H9 (cell line): ENCODE measurements around the gene JAKMIP1. TPM values are rescaled to one million over a fixed set of nuclear protein-coding genes. Genes with fewer than 3 reads are reported as not detected.

Experiments
- DNase-seq: peaks from one replicate; pipeline ENCODE4 v3.0.0-alpha.2; 2017
- H2AFZ ChIP-seq: one replicate; pipeline ENCODE4 v1.6.1; 2013; ENCODE audit warnings: mild to moderate bottlenecking, low read length, control low read depth, moderate library complexity
- H2AK5ac ChIP-seq: 2 replicates; pipeline ENCODE4 v1.6.1; 2013; ENCODE audit warnings: low read length, control low read depth, mixed read lengths; ENCODE audit not compliant: insufficient read length
- H2BK120ac ChIP-seq: one replicate; pipeline ENCODE4 v1.6.1; 2013; ENCODE audit warnings: low read depth, mild to moderate bottlenecking, low read length, control low read depth, inconsistent platforms; ENCODE audit not compliant: poor library complexity, severe bottlenecking
- H2BK12ac ChIP-seq: 2 replicates; pipeline ENCODE4 v1.6.1; 2013; ENCODE audit warnings: low read length, control low read depth, mixed read lengths, low read depth; ENCODE audit not compliant: insufficient read length
- H2BK15ac ChIP-seq: 2 replicates; pipeline ENCODE4 v1.6.1; 2013; ENCODE audit warnings: low read depth, low read length, control low read depth
- H2BK20ac ChIP-seq: one replicate; pipeline ENCODE4 v1.6.1; 2013; ENCODE audit warnings: low read depth, mild to moderate bottlenecking, low read length, control low read depth, inconsistent platforms; ENCODE audit not compliant: poor library complexity, severe bottlenecking
- H2BK5ac ChIP-seq: 2 replicates; pipeline ENCODE4 v1.6.1; 2013; ENCODE audit warnings: low read length, control low read depth, mixed read lengths; ENCODE audit not compliant: insufficient read length
- H3K14ac ChIP-seq: 2 replicates; pipeline ENCODE4 v1.6.1; 2013; ENCODE audit warnings: low read length, control low read depth; ENCODE audit not compliant: insufficient read depth
- H3K18ac ChIP-seq: 2 replicates; pipeline ENCODE4 v1.6.1; 2013; ENCODE audit warnings: low read depth, mild to moderate bottlenecking, mixed read lengths, low read length, control low read depth; ENCODE audit not compliant: insufficient read length
- H3K23ac ChIP-seq: 2 replicates; pipeline ENCODE4 v1.6.1; 2013; ENCODE audit warnings: low read length, control low read depth, mixed read lengths, low read depth; ENCODE audit not compliant: insufficient read length
- H3K23me2 ChIP-seq: 2 replicates; pipeline ENCODE4 v1.6.1; 2013; ENCODE audit warnings: low read depth, mild to moderate bottlenecking, mixed read lengths, low read length, control low read depth; ENCODE audit not compliant: insufficient read length, poor library complexity, severe bottlenecking
- H3K27ac ChIP-seq: 2 replicates; pipeline ENCODE4 v1.5.1; 2013; ENCODE audit warnings: low read length, control low read depth, mixed read lengths, low read depth; ENCODE audit not compliant: insufficient read length
- H3K27me3 ChIP-seq: 2 replicates; pipeline ENCODE4 v1.6.1; 2013; ENCODE audit warnings: low read length, control low read depth, inconsistent platforms; ENCODE audit not compliant: insufficient read depth
- H3K4ac ChIP-seq: 2 replicates; pipeline ENCODE4 v1.6.1; 2013; ENCODE audit warnings: low read depth, mild to moderate bottlenecking, control low read depth, inconsistent platforms, low read length, moderate library complexity
- H3K4me1 ChIP-seq: 2 replicates; pipeline ENCODE4 v1.6.1; 2013; ENCODE audit warnings: low read length, control low read depth, inconsistent platforms; ENCODE audit not compliant: insufficient read depth
- H3K4me2 ChIP-seq: 2 replicates; pipeline ENCODE4 v1.6.1; 2013; ENCODE audit warnings: low read length, control low read depth, mixed read lengths; ENCODE audit not compliant: insufficient read length, insufficient read depth
- H3K56ac ChIP-seq: 2 replicates; pipeline ENCODE4 v1.6.1; 2013; ENCODE audit warnings: low read depth, mild to moderate bottlenecking, mixed read lengths, low read length, control low read depth; ENCODE audit not compliant: insufficient read length
- H3K79me1 ChIP-seq: 2 replicates; pipeline ENCODE4 v1.6.1; 2013; ENCODE audit warnings: low read depth, mild to moderate bottlenecking, moderate library complexity, low read length, control low read depth, inconsistent platforms; ENCODE audit not compliant: insufficient read depth, poor library complexity, severe bottlenecking
- H3K79me2 ChIP-seq: 2 replicates; pipeline ENCODE4 v1.6.1; 2013; ENCODE audit warnings: low read length, control low read depth, inconsistent platforms; ENCODE audit not compliant: insufficient read depth
- H3K9ac ChIP-seq: 2 replicates; pipeline ENCODE4 v1.6.1; 2013; ENCODE audit warnings: low read length, control low read depth, mixed read lengths; ENCODE audit not compliant: insufficient read length; ENCODE audit errors: extremely low read depth
- H3K9me3 ChIP-seq: one replicate; pipeline ENCODE4 v1.6.1; 2013; ENCODE audit warnings: low read depth, low read length, inconsistent platforms; ENCODE audit not compliant: control insufficient read depth
- H3T11ph ChIP-seq: one replicate; pipeline ENCODE4 v1.6.1; 2013; ENCODE audit warnings: mild to moderate bottlenecking, low read length, control low read depth, inconsistent platforms
- H4K20me1 ChIP-seq: one replicate; pipeline ENCODE4 v1.6.1; 2013; ENCODE audit not compliant: control insufficient read depth, insufficient read length, insufficient read depth
- H4K5ac ChIP-seq: 2 replicates; pipeline ENCODE4 v1.6.1; 2013; ENCODE audit warnings: low read depth, mild to moderate bottlenecking, mixed read lengths, low read length, control low read depth; ENCODE audit not compliant: insufficient read length
- H4K8ac ChIP-seq: replicated peaks from 2 replicates; pipeline ENCODE4 v1.6.1; 2013; ENCODE audit warnings: low read length, control low read depth, mixed read lengths, low read depth; ENCODE audit not compliant: insufficient read length
- H4K91ac ChIP-seq: 2 replicates; pipeline ENCODE4 v1.6.1; 2013; ENCODE audit warnings: low read depth, mild to moderate bottlenecking, moderate library complexity, mixed read lengths, low read length, control low read depth; ENCODE audit not compliant: insufficient read length
- H3K27ac Mint-ChIP-seq, 3 experiments: 2 replicates in 2 of 3; 3 replicates in 1 of 3; pipeline ENCODE4 v1.8.0; 2020 to 2021; ENCODE audit warnings: mixed read lengths in 3 of 3, mild to moderate bottlenecking in 1 of 3, moderate library complexity in 1 of 3
- H3K27me3 Mint-ChIP-seq: 2 replicates; pipeline ENCODE4 v1.8.0; 2021; ENCODE audit warnings: low read depth, mild to moderate bottlenecking, moderate library complexity, mixed read lengths
- H3K36me3 Mint-ChIP-seq, 3 experiments: 2 replicates in 2 of 3; 3 replicates in 1 of 3; pipeline ENCODE4 v1.8.0; 2020 to 2021; ENCODE audit warnings: low read depth in 3 of 3, mixed read lengths in 3 of 3; ENCODE audit not compliant: insufficient read depth in 1 of 3
- H3K4me1 Mint-ChIP-seq, 2 experiments: 2 replicates each; pipeline ENCODE4 v1.8.0; 2020; ENCODE audit warnings: mixed read lengths in 2 of 2
- H3K4me3 Mint-ChIP-seq, 2 experiments: 2 replicates in 1 of 2; 3 replicates in 1 of 2; pipeline ENCODE4 v1.8.0; 2020 to 2021; ENCODE audit warnings: mild to moderate bottlenecking in 2 of 2, mixed read lengths in 2 of 2, moderate library complexity in 1 of 2
- H3K9me3 Mint-ChIP-seq, 2 experiments: 2 replicates in 1 of 2; 3 replicates in 1 of 2; pipeline ENCODE4 v1.8.0; 2020; ENCODE audit warnings: mild to moderate bottlenecking in 2 of 2, mixed read lengths in 2 of 2, moderate library complexity in 1 of 2
- WGBS: extraction: QIAGEN DNeasy Blood & Tissue Kit; methylation state at CpG from one replicate; pipeline ENCODE4 v1.1.7; 2013; ENCODE audit warnings: missing lambda C conversion rate, low lambda C conversion rate, mixed read lengths; ENCODE audit not compliant: insufficient read length; ENCODE audit errors: extremely low coverage; 5-methylcytosine and 5-hydroxymethylcytosine counted together
- total RNA-seq: library from RNA; stranded (reverse); gene quantifications from 2 replicates; pipeline ENCODE4 v1.2.1, GENCODE V29; 2021
- TF ChIP-seq, protein P1 (sequence below): fragments of 200-600 bp; sonication (generic); conservative IDR thresholded peaks from 3 replicates; pipeline ENCODE4 v1.8.0; 2021; ENCODE audit warnings: antibody characterized with exemption, mild to moderate bottlenecking

The JAKMIP1 gene
- total RNA-seq, 1 experiment from 2014 or later, result 1.5 TPM

- H3K4ac ChIP-seq, result no peak overlapping the region
- Mint-ChIP-seq H3K27ac (no peak overlapping the region), H3K4me1 (peaks cover 3 to 10% of the 10 kb centered on the region in 2 experiments; a peak in 3 of 4 replicates), H3K9me3 (no peaks in the 10 kb centered on the region; a peak in 1 of 5 replicates), H3K4me3 (no peak overlapping the region), H3K27me3 (peaks cover 49% of the 10 kb centered on the region), H3K36me3 (no peaks in the 10 kb centered on the region)
- no peak overlapping the region for H2BK120ac ChIP-seq
- no peaks in the 10 kb centered on the region for H3K79me1 ChIP-seq
- no peak overlapping the region for H4K8ac ChIP-seq
- no peak overlapping the region for H2BK12ac ChIP-seq
- no peaks in the 10 kb centered on the region for H3K4me1 ChIP-seq
- H3K27me3 ChIP-seq, result no peaks in the 10 kb centered on the region; the same call in 1 of the 2 replicates
- H3K18ac ChIP-seq, result no peak overlapping the region
- TF ChIP-seq, protein P1, sequence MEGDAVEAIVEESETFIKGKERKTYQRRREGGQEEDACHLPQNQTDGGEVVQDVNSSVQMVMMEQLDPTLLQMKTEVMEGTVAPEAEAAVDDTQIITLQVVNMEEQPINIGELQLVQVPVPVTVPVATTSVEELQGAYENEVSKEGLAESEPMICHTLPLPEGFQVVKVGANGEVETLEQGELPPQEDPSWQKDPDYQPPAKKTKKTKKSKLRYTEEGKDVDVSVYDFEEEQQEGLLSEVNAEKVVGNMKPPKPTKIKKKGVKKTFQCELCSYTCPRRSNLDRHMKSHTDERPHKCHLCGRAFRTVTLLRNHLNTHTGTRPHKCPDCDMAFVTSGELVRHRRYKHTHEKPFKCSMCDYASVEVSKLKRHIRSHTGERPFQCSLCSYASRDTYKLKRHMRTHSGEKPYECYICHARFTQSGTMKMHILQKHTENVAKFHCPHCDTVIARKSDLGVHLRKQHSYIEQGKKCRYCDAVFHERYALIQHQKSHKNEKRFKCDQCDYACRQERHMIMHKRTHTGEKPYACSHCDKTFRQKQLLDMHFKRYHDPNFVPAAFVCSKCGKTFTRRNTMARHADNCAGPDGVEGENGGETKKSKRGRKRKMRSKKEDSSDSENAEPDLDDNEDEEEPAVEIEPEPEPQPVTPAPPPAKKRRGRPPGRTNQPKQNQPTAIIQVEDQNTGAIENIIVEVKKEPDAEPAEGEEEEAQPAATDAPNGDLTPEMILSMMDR, result no peak
- no peak overlapping the region for H2BK20ac ChIP-seq
- H3K23ac ChIP-seq, result no peak overlapping the region
- H3K14ac ChIP-seq, result no peak overlapping the region
- H3K79me2 ChIP-seq, result no peaks in the 10 kb centered on the region
- no peaks in the 10 kb centered on the region for H3K23me2 ChIP-seq
- H2AFZ ChIP-seq, result no peak overlapping the region
- H3T11ph ChIP-seq, result no peak overlapping the region
- no CpG with 5 or more reads among the region's 3 CpGs for WGBS
- no peak overlapping the region for H3K27ac ChIP-seq
- no peak overlapping the region for H4K91ac ChIP-seq
- DNase-seq, result no peak
- H2BK5ac ChIP-seq, result no peak overlapping the region
- H3K9ac ChIP-seq, result no peak overlapping the region
- H2BK15ac ChIP-seq, result no peak overlapping the region
- no peak overlapping the region for H4K5ac ChIP-seq
- no peak overlapping the region for H3K4me2 ChIP-seq
- no peak overlapping the region for H3K56ac ChIP-seq
- H3K9me3 ChIP-seq, result no peaks in the 10 kb centered on the region
- no peaks in the 10 kb centered on the region for H4K20me1 ChIP-seq
- H2AK5ac ChIP-seq, result no peak overlapping the region
Observed at GRCh38 chr4:6216588-6216987, 16.2 kb upstream of the JAKMIP1 start.
